Adrenal gland (tissue), 5 donors: Measurements from ENCODE around the gene PSME4.

Experiments used
- POLR2A ChIP-seq, 2 donors: fragments of 450-650 bp; IDR thresholded peaks; one replicate each; pipeline ENCODE4 v1.6.1; 2017; ENCODE audit warnings: antibody characterized with exemption in 2 of 2, mild to moderate bottlenecking in 2 of 2, moderate library complexity in 1 of 2
- TF ChIP-seq, protein P1 (sequence below), 6 experiments: fragments of 450-650 bp in 4 of 6; fragments of 200-600 bp in 2 of 6; sonication (generic) in 1 of 6; IDR thresholded peaks; 1 replicate in 5 of 6; 2 replicates in 1 of 6; pipeline versions ENCODE4 v1.5.1 to v1.8.0; 2016 to 2021; ENCODE audit warnings: antibody characterized with exemption in 6 of 6, mild to moderate bottlenecking in 2 of 6, moderate library complexity in 1 of 6
- donor health status: DM: no; HTN: no; CAD: no.

DNA sequence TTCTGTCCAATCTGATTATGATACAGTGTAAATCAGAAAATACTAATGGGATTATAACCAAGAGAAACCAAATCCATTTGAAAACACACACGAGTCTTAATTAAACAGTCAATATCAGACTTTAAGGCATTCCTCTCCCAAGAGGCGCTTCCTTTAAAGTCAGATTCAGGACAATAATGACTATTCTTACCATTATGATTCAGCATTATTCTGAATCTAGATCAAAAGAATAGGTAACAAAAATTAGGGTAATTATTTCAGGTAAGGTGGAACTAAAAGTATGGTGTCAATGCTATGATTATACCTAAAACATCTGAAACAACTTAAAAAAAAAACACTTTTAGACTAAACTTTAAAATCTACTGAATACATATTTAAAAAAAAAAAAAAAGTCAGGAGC, 12.3 kb downstream of the PSME4 start:
- TF ChIP-seq, protein P1, sequence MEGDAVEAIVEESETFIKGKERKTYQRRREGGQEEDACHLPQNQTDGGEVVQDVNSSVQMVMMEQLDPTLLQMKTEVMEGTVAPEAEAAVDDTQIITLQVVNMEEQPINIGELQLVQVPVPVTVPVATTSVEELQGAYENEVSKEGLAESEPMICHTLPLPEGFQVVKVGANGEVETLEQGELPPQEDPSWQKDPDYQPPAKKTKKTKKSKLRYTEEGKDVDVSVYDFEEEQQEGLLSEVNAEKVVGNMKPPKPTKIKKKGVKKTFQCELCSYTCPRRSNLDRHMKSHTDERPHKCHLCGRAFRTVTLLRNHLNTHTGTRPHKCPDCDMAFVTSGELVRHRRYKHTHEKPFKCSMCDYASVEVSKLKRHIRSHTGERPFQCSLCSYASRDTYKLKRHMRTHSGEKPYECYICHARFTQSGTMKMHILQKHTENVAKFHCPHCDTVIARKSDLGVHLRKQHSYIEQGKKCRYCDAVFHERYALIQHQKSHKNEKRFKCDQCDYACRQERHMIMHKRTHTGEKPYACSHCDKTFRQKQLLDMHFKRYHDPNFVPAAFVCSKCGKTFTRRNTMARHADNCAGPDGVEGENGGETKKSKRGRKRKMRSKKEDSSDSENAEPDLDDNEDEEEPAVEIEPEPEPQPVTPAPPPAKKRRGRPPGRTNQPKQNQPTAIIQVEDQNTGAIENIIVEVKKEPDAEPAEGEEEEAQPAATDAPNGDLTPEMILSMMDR (IDR thresholded peaks at IDR 0.05), result no peak
- no peak for TF ChIP-seq POLR2A (IDR thresholded peaks at IDR 0.05)
